ENCODE results near the gene ANGPTL2. TPM values are rescaled to one million over a fixed set of nuclear protein-coding genes. Genes with fewer than 3 reads are reported as not detected.

The ANGPTL2 gene
- total RNA-seq, 1 experiment from 2014 or later = 8.3 TPM

GRCh38 chr9:127078988-127079387 is 43.4 kb downstream of the ANGPTL2 start:
- Histone ChIP-seq H3K36me3 (replicated peaks; ENCODE audit: control insufficient read depth, insufficient read depth, low read length) (no peaks in the 10 kb centered on the region), H3K4me3 (ENCODE audit: insufficient read depth, low read depth, low read length) (no peak overlapping the region), H3K27me3 (ENCODE audit: control insufficient read depth, insufficient read depth, low read length) (no peaks in the 10 kb centered on the region)
- no peak for DNase-seq

GRCh38 chr9:127078336-127078735 is 44.1 kb downstream of the ANGPTL2 start:
- no peaks in the 10 kb centered on the region for H3K27me3 ChIP-seq (ENCODE audit: control insufficient read depth, insufficient read depth, low read length)
- no peaks in the 10 kb centered on the region for H3K36me3 ChIP-seq (replicated peaks; ENCODE audit: control insufficient read depth, insufficient read depth, low read length)
- DNase-seq = no peak
- no peak overlapping the region for H3K4me3 ChIP-seq (ENCODE audit: insufficient read depth, low read depth, low read length)

DNA sequence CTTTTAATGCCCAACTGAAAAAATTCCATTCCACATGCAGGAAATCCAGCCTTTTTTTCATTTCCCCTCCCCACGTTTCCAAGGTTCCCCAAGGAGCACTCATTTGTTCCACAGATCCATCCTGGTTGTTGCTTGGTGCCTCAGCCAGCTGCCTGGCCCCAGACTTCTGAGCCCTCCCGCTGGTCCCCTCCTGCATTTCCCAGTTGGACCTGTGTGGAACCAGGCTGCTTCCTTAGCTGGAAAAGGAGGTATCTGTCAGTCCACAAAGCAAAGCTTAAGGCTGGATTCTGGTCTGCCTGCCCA is 44.8 kb downstream of the ANGPTL2 start:
- no peaks in the 10 kb centered on the region for H3K36me3 ChIP-seq (replicated peaks; ENCODE audit: control insufficient read depth, insufficient read depth, low read length)
- H3K27me3 ChIP-seq (ENCODE audit: control insufficient read depth, insufficient read depth, low read length) = no peaks in the 10 kb centered on the region
- no peak overlapping the region for H3K4me3 ChIP-seq (ENCODE audit: insufficient read depth, low read depth, low read length)
- DNase-seq = no peak

DNA sequence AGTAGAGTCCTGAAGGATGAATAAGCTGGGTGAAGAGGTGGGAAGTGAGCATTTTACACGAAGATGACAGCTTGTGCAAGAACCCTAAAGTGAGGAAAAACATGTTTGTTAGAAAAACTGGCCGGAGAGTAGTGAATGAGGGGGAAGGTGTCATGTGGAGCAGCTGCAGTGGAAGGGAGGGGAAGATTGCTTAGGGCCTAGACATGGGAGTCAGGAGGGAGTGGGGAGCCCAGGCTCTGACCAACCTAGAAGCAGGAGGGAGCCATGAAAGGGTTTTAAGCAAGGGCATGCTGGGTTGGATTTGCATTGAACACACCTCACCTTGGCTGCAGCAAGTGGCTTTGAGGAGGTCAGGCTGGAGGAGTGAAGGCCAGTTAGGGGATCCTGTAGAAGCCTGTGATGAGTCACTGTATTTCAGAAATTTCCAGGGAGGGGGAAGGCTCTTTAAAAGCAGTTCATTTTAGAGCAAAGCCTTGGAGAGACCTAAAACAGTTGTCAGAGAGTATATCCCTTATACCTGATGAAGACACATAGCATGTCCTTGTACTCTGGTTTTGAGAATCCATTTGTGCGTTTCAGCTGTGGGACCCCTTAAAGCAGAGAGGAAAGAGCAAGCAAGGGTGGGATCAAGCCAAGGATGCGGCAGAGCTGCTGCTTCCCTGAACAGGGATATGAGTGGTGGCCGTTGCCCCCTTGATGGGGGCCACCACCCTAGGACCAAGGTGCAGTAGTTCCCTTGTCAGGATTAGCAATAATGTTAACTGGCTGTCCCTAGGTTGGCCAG is 45.4 kb downstream of the ANGPTL2 start:
- H3K27me3 ChIP-seq (ENCODE audit: control insufficient read depth, insufficient read depth, low read length) = no peaks in the 10 kb centered on the region
- no peak overlapping the region for H3K4me3 ChIP-seq (ENCODE audit: insufficient read depth, low read depth, low read length)
- H3K36me3 ChIP-seq (replicated peaks; ENCODE audit: control insufficient read depth, insufficient read depth, low read length) = no peaks in the 10 kb centered on the region
- no peak for DNase-seq

DNA sequence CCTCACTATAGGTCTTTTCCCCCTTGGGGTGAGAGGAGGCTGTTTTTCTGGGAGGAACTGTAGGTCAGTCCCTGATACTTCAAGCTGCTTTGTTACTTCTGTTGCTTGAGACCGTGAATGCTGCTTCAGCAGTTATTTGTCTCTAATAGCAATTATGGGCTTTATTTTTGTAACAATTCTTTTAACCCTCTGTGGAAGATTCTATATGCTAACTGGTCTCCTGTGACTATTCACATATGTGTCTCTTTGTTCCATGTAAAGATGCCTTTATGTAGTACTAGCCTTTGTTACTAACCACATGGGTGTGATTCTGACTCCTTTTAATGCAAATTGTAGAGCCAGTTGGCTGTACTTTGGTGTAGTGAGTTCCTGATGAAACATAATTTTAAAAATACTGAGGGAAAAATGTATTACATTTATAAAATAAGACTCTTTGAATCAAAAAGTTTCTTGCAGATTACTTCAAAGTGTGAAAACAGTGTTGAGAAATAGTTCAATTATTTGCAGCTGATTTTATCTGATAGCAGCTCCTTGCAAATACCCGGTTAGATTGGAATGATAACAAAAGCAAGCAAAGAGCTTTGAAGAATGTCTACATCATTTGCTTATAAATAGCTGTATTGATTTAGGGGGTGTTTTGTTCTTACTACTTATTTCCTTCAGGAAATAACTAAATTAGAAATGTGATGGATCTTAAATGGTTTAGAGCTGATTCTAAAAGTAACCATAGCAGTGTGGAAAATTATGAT is 46.6 kb downstream of the ANGPTL2 start:
- no peak for DNase-seq
- no peak overlapping the region for H3K4me3 ChIP-seq (ENCODE audit: insufficient read depth, low read depth, low read length)
- H3K36me3 ChIP-seq (replicated peaks; ENCODE audit: control insufficient read depth, insufficient read depth, low read length) = no peaks in the 10 kb centered on the region
- H3K27me3 ChIP-seq (ENCODE audit: control insufficient read depth, insufficient read depth, low read length) = no peaks in the 10 kb centered on the region

- no peak overlapping the region for H3K4me3 ChIP-seq (ENCODE audit: insufficient read depth, low read depth, low read length)
- no peaks in the 10 kb centered on the region for H3K36me3 ChIP-seq (replicated peaks; ENCODE audit: control insufficient read depth, insufficient read depth, low read length)
- H3K27me3 ChIP-seq (ENCODE audit: control insufficient read depth, insufficient read depth, low read length) = no peaks in the 10 kb centered on the region
- no peak for DNase-seq
Observed at GRCh38 chr9:127074561-127075548, 47.6 kb downstream of the ANGPTL2 start.

DNA sequence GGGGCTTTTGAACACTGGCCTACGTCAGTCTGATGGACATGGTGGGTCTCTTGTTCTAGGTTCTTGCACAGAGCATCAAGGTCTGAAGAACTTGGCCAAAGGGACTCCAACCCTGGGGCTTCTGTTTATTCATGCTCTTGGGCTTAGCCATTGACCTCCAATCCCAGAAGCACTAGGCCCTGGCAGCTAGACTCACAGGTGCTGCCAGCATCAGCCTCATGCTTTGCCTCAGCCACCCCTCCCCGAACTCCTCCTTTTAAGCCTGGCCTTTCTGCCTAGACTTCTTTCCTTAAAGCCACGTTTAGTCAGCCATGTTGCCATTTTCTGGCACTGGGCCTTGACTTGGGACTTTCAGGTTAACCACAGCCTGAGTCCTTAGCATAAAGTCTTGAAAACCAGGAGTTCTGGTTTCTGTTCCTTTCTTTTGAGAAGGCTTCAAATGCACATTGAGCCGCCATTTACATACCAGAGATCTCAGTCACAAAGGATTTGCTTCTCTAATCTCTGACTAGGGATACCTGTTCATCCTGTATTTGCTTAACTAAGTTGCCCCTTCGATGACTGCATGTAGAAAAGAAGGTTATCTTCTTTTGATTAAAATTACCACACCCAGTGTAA is 54.7 kb downstream of the ANGPTL2 start:
- Histone ChIP-seq H3K36me3 (replicated peaks; ENCODE audit: control insufficient read depth, insufficient read depth, low read length) (no peaks in the 10 kb centered on the region), H3K27me3 (ENCODE audit: control insufficient read depth, insufficient read depth, low read length) (no peaks in the 10 kb centered on the region), H3K4me3 (ENCODE audit: insufficient read depth, low read depth, low read length) (no peak overlapping the region)
- no peak for DNase-seq

DNA sequence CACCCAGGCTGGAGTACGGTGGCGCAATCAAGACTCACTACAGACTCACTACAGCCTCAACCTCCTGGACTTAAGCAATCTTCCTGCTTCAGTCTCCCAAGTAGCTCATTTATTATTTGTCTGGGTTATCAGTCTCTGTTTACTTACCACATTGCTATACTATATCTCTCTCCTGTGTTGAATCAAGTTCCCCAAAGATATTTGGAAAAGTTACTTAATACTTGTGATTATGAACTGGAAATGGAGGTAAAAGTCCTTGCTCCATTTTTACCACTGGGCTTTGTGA is 55.6 kb downstream of the ANGPTL2 start:
- H3K27me3 ChIP-seq (ENCODE audit: control insufficient read depth, insufficient read depth, low read length) = no peaks in the 10 kb centered on the region
- H3K4me3 ChIP-seq (ENCODE audit: insufficient read depth, low read depth, low read length) = no peak overlapping the region
- H3K36me3 ChIP-seq (replicated peaks; ENCODE audit: control insufficient read depth, insufficient read depth, low read length) = no peaks in the 10 kb centered on the region
- DNase-seq = no peak

- H3K4me3 ChIP-seq (ENCODE audit: insufficient read depth, low read depth, low read length) = no peak overlapping the region
- DNase-seq = no peak
- no peaks in the 10 kb centered on the region for H3K27me3 ChIP-seq (ENCODE audit: control insufficient read depth, insufficient read depth, low read length)
- no peaks in the 10 kb centered on the region for H3K36me3 ChIP-seq (replicated peaks; ENCODE audit: control insufficient read depth, insufficient read depth, low read length)
Observed at GRCh38 chr9:127066060-127066850, 56.2 kb downstream of the ANGPTL2 start.

DNA sequence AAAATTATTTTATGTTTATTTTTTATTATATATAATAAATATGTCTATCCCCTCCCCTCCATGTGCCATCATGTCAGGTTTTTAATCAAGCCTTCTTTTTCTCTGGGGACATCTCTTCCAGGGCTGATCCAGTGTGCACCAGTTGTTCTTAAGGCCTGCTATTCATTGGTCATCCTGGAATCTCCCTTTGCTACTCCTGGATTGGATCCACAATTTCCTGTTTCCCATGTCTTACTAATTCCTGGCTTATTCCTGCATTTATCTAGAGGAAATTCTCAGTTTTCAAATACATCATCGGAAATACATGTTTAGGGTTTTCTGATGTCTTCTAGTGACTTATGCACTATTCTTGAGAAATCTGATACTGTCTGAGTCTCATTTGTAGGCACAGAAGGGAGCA is 56.8 kb downstream of the ANGPTL2 start:
- no peaks in the 10 kb centered on the region for H3K27me3 ChIP-seq (ENCODE audit: control insufficient read depth, insufficient read depth, low read length)
- no peak overlapping the region for H3K4me3 ChIP-seq (ENCODE audit: insufficient read depth, low read depth, low read length)
- no peaks in the 10 kb centered on the region for H3K36me3 ChIP-seq (replicated peaks; ENCODE audit: control insufficient read depth, insufficient read depth, low read length)
- DNase-seq = no peak

DNA sequence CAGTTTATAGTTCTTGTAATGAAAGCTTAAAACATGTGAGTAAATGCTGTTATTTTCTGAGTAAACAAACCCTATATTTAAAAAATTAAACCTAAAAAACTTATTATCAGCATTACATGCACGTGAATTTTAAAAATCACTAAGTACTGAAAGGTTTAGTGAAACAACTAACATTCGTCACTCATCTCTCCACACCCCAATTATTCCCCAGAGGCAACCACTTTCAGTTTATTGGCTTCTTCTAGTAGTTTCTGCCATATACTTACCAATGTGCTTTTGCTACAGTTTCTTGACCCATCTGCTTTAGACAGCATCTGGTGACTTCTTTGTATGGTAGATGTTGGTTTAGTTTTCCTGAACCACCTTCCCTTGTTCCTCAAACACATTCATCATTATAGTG is 58.1 kb downstream of the ANGPTL2 start:
- Histone ChIP-seq H3K36me3 (replicated peaks; ENCODE audit: control insufficient read depth, insufficient read depth, low read length) (no peaks in the 10 kb centered on the region), H3K27me3 (ENCODE audit: control insufficient read depth, insufficient read depth, low read length) (no peaks in the 10 kb centered on the region), H3K4me3 (ENCODE audit: insufficient read depth, low read depth, low read length) (no peak overlapping the region)
- no peak for DNase-seq

GRCh38 chr9:127061411-127061810 is 61.0 kb downstream of the ANGPTL2 start:
- no peaks in the 10 kb centered on the region for H3K27me3 ChIP-seq (ENCODE audit: control insufficient read depth, insufficient read depth, low read length)
- H3K4me3 ChIP-seq (ENCODE audit: insufficient read depth, low read depth, low read length) = no peak overlapping the region
- DNase-seq = no peak

GRCh38 chr9:127059765-127060361 is 62.6 kb downstream of the ANGPTL2 start:
- Histone ChIP-seq H3K36me3 (replicated peaks; ENCODE audit: control insufficient read depth, insufficient read depth, low read length) (no peaks in the 10 kb centered on the region), H3K27me3 (ENCODE audit: control insufficient read depth, insufficient read depth, low read length) (no peaks in the 10 kb centered on the region), H3K4me3 (ENCODE audit: insufficient read depth, low read depth, low read length) (no peak overlapping the region)
- DNase-seq = no peak

More at GRCh38 chr9:127061411-127061810, 61.0 kb downstream of the ANGPTL2 start:
- H3K36me3 ChIP-seq (replicated peaks; ENCODE audit: control insufficient read depth, insufficient read depth, low read length) = no peaks in the 10 kb centered on the region
